Osteoblast (primary cell): Measurements from ENCODE around the gene OR8B3. TPM values are rescaled to one million over a fixed set of nuclear protein-coding genes. Genes with fewer than 3 reads are reported as not detected.

Source experiments
- DNase-seq: peaks from one replicate; pipeline ENCODE4 v3.0.0; 2011; ENCODE audit warnings: low spot score, mixed read lengths; ENCODE audit not compliant: insufficient read length; ENCODE audit errors: missing footprints
- H2AFZ ChIP-seq: 2 replicates; pipeline ENCODE4 v1.6.0; 2011; ENCODE audit warnings: mild to moderate bottlenecking, low read length
- H3K27ac ChIP-seq: 2 replicates; pipeline ENCODE4 v1.5.1; 2011; ENCODE audit warnings: mild to moderate bottlenecking, low read depth, low read length, moderate library complexity
- H3K27me3 ChIP-seq: 2 replicates; pipeline ENCODE4 v1.6.0; 2012; ENCODE audit warnings: mild to moderate bottlenecking, control low read depth, inconsistent platforms, low read length, moderate library complexity; ENCODE audit not compliant: insufficient read depth
- H3K36me3 ChIP-seq: 2 replicates; pipeline ENCODE4 v1.5.1; 2011; ENCODE audit warnings: mild to moderate bottlenecking, low read length, control low read depth, moderate library complexity; ENCODE audit not compliant: insufficient read depth
- H3K4me1 ChIP-seq: 2 replicates; pipeline ENCODE4 v1.5.1; 2011; ENCODE audit warnings: mild to moderate bottlenecking, low read length, control low read depth, moderate library complexity; ENCODE audit not compliant: insufficient read depth
- H3K4me2 ChIP-seq: 2 replicates; pipeline ENCODE4 v1.6.0; 2011; ENCODE audit warnings: mild to moderate bottlenecking, low read length; ENCODE audit not compliant: insufficient read depth
- H3K4me3 ChIP-seq: fragments of 200-600 bp; sonication (generic); 3 replicates; pipeline ENCODE4 v1.5.1; 2012; ENCODE audit warnings: mild to moderate bottlenecking, low read length, inconsistent platforms; ENCODE audit not compliant: insufficient read depth
- H3K79me2 ChIP-seq: 2 replicates; pipeline ENCODE4 v1.6.0; 2012; ENCODE audit warnings: mild to moderate bottlenecking, low read length, control low read depth, inconsistent platforms; ENCODE audit not compliant: insufficient read depth
- H3K9me3 ChIP-seq: 2 replicates; pipeline ENCODE4 v1.5.1; 2011; ENCODE audit warnings: low read depth, low read length, control low read depth
- H4K20me1 ChIP-seq: 2 replicates; pipeline ENCODE4 v1.6.0; 2012; ENCODE audit warnings: mild to moderate bottlenecking, low read length, control low read depth; ENCODE audit not compliant: insufficient read depth
- total RNA-seq: library from RNA; depleted of rRNA; stranded (reverse); fragments of >200 nt; gene quantifications from 2 replicates; pipeline ENCODE4 v1.2.3, GENCODE V29; 2012
- TF ChIP-seq, protein P1 (sequence below): IDR thresholded peaks from 2 replicates; pipeline ENCODE4 v1.5.1; 2011; ENCODE audit warnings: mild to moderate bottlenecking, low read depth, low read length, moderate library complexity; ENCODE audit errors: extremely low read depth

The OR8B3 gene
- total RNA-seq, 1 donor: not detected

DNA sequence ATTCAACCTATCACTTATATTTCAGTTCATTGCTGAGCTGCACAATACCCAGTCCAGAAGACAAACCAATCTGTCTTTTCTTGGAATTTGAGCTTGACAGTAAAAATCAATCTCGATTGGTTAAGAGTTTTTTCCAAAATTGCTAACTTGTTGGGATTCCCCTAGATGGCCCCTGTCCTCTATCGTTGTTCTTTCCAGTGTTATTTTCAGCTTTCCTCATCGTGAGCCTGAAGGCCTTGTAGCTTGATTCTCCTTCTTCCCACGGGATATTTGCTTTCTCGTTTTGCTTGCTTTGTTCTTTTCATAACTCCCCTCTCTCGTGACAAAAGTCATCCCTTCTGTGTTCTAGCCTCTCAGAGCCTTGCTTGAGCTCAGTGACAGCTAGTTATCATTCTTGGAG is 43.6 kb upstream of the OR8B3 start:
- Histone ChIP-seq H3K27me3 (no peaks in the 10 kb centered on the region), H3K4me2 (no peak overlapping the region), H3K27ac (no peak overlapping the region), H3K4me1 (no peaks in the 10 kb centered on the region), H4K20me1 (no peaks in the 10 kb centered on the region), H2AFZ (no peak overlapping the region), H3K4me3 (no peak overlapping the region), H3K9me3 (no peaks in the 10 kb centered on the region), H3K79me2 (no peaks in the 10 kb centered on the region), H3K36me3 (no peaks in the 10 kb centered on the region)
- TF ChIP-seq, protein P1, sequence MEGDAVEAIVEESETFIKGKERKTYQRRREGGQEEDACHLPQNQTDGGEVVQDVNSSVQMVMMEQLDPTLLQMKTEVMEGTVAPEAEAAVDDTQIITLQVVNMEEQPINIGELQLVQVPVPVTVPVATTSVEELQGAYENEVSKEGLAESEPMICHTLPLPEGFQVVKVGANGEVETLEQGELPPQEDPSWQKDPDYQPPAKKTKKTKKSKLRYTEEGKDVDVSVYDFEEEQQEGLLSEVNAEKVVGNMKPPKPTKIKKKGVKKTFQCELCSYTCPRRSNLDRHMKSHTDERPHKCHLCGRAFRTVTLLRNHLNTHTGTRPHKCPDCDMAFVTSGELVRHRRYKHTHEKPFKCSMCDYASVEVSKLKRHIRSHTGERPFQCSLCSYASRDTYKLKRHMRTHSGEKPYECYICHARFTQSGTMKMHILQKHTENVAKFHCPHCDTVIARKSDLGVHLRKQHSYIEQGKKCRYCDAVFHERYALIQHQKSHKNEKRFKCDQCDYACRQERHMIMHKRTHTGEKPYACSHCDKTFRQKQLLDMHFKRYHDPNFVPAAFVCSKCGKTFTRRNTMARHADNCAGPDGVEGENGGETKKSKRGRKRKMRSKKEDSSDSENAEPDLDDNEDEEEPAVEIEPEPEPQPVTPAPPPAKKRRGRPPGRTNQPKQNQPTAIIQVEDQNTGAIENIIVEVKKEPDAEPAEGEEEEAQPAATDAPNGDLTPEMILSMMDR: no peak
- no peak for DNase-seq

DNA sequence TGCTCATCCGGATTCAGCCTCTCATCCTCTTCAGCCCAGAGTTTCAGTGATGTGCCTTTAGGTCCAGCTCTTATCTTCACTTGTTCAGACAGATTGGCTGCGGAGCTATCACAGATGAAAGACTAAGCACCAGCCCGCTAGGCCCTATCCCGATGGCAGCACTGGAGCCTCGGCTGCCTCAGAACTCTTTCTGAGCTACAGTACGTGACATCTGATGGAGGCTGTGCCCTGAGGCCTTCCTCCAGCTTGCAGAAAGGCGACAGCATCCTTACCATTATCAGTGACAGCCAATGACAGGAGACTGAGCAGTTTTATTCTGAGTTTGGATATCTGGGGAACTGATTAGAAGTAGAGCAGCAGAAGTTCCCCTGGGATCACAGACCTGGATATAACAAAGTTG is 42.7 kb upstream of the OR8B3 start:
- H3K4me2 ChIP-seq: no peak overlapping the region
- no peaks in the 10 kb centered on the region for H3K27me3 ChIP-seq
- no peak overlapping the region for H3K4me3 ChIP-seq
- no peak overlapping the region for H3K27ac ChIP-seq
- H4K20me1 ChIP-seq: no peaks in the 10 kb centered on the region
- TF ChIP-seq, protein P1: no peak
- no peaks in the 10 kb centered on the region for H3K36me3 ChIP-seq
- DNase-seq: no peak
- H3K4me1 ChIP-seq: no peaks in the 10 kb centered on the region
- H3K9me3 ChIP-seq: no peaks in the 10 kb centered on the region
- H3K79me2 ChIP-seq: no peaks in the 10 kb centered on the region
- no peak overlapping the region for H2AFZ ChIP-seq

- no peaks in the 10 kb centered on the region for H3K27me3 ChIP-seq
- H3K79me2 ChIP-seq: no peaks in the 10 kb centered on the region
- H2AFZ ChIP-seq: no peak overlapping the region
- TF ChIP-seq, protein P1: no peak
- H3K4me2 ChIP-seq: no peak overlapping the region
- H3K36me3 ChIP-seq: no peaks in the 10 kb centered on the region
- H3K4me3 ChIP-seq: no peak overlapping the region
- H3K9me3 ChIP-seq: no peaks in the 10 kb centered on the region
- H4K20me1 ChIP-seq: no peaks in the 10 kb centered on the region
- no peak overlapping the region for H3K27ac ChIP-seq
- DNase-seq: no peak
- H3K4me1 ChIP-seq: no peaks in the 10 kb centered on the region
Measured at GRCh38 chr11:124441081-124441480, 42.3 kb upstream of the OR8B3 start.

GRCh38 chr11:124440608-124441007 is 41.8 kb upstream of the OR8B3 start:
- Histone ChIP-seq H2AFZ (no peak overlapping the region), H3K79me2 (no peaks in the 10 kb centered on the region), H4K20me1 (no peaks in the 10 kb centered on the region), H3K4me2 (no peak overlapping the region), H3K27me3 (no peaks in the 10 kb centered on the region), H3K4me3 (no peak overlapping the region), H3K36me3 (no peaks in the 10 kb centered on the region), H3K9me3 (no peaks in the 10 kb centered on the region), H3K4me1 (no peaks in the 10 kb centered on the region), H3K27ac (no peak overlapping the region)
- TF ChIP-seq, protein P1: no peak
- DNase-seq: no peak
